ENCODE results near the gene IGSF3.
"Not testable (repeated sequence)": the region's sequence is repeated elsewhere in the genome, so short reads cannot be mapped to it uniquely, and the experiment has no call there.

IGSF3 gene

DNA sequence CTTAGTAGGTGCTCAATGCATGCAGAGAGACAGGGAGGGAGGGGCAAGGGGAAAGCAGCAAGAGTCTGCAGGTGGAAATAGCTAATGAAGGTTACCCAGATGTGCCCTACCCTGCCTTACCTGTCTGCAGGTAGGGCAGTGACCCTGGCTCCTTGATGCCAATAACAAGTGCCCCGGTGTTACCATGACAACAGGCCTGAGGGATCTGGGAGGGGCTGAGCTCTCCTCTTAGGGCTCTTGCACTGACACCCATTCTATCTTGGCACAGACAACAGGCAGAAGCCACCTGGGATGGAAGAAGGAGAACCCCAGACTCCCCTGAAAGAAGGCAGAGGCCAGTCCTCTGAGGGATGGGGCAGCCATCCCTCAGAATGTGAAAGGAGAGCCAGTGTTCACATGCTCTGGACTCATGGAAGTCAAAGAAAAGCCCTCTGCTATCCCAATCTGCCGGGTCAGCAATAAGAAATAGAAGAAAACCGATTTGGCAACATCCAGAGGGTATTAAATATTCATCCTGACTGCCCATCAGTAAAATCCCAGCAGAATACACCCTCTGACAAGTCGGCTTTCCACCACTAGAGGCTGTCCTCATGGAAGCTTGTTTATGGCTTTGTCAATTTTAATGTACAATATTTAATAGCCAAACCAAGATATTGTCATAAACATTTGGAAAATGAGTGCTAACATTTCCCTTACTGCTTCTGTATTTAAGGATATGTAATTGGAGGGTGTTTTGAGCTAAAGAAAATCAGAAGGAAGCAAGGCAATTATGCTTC lies 72.3 kb downstream of the IGSF3 start:
- not testable (repeated sequence) for DNase-seq

DNA sequence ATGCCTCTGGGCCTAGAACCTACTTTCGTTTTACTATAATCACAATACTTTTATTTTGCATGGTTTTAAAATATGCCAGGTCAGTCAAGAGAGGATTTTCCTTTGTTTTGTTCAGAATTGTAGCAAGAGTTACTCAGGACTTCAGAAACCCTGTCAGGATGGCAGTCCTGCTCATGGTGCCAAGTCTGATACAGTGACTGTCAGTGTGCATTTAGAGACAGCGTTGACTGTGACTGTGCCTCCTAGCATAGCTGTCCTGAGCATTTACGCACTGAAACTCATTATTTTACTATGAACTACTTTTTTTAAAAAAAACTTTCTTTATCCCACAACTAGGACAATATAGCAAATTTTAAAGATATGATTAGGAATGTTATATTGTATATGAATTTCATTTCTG lies 73.6 kb downstream of the IGSF3 start:
- DNase-seq = not testable (repeated sequence)

DNA sequence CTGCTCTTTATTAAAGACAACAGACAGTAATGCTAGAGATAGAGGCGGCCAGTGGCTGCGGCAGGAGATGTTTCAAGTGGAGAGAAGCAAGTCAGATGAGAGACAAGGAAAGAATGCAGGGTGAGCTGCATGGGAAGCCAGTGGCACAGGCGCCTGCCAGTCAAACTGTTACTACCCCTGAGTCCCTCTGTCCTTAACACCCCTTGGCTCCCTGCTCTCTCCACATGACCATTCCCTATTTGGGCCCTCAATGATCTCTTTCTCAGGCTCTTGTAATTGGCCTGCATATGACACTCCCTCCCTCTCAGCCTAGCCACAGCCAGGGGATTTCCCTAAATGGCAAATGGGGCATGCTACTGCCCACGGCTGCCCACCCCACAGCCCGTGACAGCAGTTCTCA lies 74.1 kb downstream of the IGSF3 start:
- DNase-seq = not testable (repeated sequence)

DNA sequence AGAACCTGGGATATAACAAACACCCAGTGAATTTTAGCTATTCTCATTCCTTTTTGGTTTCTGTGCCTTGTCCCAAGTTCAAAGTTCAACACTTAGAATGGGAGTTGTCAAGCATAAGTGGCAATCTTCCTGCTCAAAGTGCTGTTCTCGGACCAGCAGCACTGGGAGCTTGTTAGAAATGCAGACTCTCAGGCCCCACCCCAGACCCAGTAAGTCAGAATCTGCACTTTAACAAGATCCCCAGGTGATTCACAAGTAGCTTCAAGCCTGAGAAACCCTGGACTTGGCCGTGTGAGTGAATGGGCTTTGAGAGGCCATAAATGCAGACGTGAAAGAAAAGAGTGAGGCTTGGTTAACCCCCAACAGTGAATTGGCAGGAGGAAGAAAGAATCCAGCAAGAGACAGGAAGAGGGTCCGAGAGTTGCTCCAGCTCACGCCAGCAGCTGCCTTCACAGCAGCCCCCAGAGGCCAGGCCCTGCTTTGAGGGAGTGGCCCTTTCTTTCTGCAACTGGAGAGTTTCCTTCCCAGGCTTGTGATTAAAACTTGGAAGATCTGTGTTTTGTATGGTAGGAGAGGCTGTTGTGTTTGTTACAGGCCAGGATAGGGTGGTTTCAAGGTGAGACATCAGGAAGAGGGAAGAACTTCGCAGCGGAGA lies 75.5 kb downstream of the IGSF3 start:
- DNase-seq = not testable (repeated sequence)

DNA sequence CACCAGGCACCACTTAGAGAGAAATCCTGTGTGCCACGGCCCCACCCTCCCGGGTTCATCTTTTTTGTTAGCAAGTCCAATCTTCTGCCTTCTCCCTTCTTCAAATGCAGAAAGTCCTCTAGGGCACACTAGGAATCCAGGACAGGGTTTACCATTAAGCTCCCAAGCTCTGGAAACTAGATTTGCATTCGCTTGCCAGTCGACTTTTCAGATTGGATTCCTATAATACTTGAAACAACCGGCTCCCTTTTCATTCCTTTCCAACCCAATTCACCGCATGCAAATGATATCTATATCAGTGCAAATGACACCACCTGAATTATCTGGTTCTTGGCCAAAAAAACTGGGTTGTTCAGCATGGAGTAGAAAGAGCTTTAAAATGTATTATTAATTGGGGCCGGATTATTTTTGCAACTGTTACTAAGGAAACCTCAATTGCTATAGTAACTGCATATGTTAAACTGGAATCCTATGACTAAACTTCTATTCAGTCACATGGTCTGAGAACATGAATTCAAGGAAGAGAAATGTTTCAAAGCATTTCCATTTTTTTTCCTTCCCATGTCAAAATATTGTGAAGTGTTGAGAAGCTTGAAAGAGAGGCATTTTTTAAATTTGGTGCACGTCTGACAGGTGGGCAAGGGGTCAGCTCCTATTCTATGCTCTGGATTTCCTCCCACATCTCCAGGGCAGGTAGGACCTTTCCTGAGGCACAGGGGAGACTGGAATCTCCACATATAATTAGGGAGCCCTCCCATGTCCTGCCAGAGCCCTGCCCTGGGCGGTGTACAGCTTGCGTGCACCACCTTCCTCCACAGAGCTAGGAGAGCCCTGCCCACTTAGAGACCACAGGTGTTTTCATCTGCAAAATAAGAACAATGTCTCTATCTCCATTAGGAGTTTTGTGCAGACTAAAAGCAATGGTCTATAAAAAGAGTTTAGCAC lies 76.3 kb downstream of the IGSF3 start:
- DNase-seq = not testable (repeated sequence)

DNA sequence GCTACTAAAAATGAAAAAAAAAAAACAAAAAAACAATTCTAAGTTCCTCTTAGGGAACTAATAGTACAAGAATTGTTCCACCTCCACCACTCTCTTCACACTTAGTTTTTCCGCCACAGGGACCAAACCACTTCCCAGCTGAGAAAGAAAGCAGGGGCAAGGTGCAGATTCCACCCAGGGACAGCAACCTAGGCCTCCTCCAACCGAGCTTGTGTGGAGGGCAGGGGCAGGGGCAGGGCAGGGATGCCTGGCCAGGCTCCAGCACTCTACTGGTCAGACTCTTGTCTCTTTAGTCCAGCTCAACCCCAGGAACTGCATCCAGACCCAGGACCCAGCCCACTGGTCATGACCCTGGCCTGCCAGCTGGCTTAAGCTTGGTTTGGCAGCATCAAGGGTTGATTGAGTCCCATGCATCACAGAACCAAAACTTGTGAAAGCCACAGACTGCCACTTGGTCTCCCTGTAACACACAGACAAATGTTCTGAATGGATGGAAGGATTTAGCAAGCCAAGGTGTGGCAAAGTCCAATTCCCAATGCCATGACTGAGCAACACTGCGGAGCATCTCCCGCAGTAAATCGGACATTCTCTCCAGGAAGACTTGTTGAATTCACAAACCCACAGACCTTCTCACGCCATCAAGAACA lies 77.1 kb downstream of the IGSF3 start:
- DNase-seq = not testable (repeated sequence)

DNA sequence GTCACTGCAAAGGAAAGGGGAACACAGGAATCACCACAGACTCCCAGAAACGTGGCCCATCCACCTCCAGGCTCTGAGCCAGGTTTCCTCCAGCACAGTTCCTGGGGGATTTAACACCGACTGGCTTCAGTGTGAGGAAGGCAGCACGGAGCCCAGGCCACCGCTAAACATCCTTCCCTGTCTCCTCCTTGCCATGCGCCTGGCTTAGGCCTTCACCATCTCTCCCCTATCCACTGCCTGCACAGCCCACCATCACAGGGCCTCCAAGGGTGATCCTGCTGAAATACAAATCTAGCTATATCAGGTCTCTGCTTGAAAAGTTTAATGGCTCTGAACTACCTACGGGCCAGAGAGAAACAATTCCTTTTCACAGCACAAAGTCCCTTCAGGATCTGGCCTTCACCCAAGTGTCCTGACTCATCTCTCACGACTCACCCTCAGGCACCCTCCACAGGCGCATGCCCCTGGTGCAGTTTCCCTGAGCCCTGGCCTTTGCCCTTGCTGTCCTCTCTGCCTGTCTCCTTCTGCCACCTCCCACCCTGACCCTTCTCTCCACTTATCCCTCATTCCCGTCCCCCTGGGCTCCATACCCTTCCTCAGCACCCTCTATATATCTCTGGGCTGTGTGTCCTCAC lies 78.3 kb downstream of the IGSF3 start:
- DNase-seq = not testable (repeated sequence)

DNA sequence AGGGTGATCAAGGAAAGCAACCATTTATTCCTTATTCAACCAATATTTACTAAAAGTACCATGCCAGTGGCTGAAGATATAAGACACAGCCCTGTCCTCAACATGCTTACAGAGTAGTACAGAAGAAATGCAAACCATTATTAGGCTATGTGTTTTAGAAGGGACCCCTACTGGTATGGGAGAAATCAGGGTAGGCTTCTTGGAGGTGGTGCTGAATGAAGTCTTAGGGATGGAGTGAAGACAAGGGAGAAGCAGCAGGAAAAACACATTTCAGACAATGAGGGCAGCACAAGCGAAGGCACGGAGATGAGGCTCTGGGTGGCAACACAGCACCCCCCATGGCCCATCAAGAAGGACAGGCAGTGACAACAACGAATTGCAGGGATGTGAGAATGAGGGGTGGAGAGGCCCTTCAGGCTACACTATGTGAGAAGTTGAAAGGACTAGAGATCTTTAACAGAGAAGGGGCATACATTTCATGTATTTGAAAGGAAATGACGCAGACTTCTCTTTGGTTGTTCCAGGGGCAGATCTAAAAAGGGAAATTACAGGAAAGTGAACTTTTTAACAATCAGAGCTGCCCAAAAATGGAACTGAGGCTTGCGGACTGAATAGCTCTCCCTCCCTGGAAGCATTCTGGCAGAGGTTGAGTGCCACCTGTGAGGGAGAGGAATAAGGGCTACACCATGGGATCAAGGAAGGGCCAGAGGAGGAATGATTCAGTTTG lies 79.9 kb downstream of the IGSF3 start:
- no peak for DNase-seq

DNA sequence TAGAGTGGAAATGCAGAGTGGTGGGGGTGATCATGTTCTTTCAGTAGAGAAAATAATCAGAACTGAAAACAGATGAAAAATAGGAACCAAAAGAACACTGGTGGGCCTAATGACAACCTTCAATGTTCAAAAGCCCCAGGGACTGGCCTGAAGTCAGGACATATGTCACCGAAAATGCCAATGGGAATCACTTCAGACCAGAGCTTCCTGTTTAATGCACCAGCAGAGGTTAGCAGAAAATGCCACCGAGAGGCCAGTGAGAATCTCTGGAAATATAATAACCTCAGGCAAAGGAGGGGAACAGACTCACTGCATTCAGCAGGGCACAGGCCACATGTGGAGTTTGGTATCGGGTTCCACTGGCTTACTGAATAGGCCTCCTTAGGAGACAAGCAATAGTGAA lies 80.8 kb downstream of the IGSF3 start:
- DNase-seq = no peak

DNA sequence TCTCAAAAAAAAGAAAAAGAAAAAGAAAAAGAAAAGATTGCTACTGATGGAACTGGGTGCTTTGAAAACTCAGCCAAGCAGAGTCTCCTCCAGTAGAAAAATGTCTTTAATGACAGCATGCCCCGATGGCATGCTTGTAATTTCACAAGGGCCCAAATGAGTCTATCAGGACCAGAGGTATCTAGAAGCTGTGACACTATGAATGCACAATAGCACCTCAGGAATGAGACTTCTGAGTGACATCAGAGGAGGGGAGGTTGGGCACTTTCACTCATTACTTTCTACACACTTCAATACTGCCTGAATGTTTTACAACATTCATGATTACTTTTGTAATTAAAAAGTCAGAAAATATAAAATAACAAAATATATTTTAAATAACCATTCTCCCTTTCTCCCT lies 81.6 kb downstream of the IGSF3 start:
- no peak for DNase-seq

DNA sequence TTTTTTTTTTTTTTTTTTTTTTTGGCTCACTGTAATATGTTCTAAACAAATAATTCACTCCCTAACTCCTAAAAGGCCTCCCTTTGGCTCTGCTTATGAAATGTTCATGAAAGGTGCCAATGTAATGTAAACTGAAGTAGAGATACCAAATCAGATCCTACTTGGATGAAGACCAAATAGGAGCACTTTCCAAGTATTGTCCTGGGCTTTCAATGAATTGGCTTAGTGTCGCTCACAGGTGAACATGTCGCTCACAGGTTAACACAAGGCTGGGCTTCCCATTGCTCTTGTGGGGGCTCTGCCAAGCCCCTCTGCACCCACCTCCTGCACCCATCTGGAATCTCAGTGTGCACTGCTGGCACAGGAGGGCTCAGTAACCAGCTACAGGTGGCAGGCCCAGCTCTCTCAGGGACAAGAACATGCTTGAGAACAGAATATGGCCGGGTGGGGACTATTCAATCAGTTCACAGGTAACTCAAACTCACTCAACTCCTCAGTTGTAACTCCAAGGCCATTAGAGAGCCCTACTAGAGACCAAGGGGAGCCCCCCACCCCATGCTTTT lies 86.1 kb downstream of the IGSF3 start:
- no peak for DNase-seq

DNA sequence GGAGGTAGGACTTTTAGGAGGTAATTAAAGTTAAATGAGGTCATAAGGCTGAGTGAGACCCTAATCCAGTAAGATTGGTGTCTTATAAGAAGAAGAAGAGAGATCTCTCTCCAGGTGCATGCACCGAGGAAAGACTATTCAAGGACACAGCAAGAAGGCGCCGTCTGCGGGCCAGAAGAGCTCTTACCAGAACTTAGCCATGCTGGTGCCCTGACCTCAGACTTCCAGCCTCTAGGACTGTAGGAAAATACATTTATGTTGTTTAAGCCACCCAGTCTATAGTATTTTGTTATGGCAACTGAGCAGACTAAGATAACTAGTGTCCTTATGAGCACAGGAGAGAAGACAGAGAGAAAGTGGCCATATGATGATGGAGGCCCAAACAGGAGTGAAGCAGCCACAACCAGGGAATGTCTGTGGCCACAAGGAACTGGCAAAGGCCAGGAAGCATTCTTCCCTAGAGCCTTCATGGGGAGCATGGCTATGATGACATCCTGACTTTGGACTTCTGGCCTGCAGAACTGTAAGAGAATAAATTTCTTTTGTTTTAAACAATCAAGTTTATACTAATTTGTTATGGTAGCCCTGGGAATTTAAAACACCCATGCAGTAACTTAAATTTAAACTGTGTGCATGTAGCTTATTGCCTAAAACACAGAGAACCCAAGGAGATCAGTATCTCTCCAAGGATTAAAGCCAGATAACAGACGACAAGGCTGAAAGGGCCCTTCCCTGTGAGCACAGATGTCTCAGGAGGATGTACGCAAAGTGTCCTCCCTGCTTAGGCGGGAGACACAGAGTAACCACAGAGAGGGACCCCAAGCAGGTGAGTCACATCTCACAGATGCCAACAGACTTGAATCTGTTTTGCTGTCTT lies 86.8 kb downstream of the IGSF3 start:
- DNase-seq = no peak

DNA sequence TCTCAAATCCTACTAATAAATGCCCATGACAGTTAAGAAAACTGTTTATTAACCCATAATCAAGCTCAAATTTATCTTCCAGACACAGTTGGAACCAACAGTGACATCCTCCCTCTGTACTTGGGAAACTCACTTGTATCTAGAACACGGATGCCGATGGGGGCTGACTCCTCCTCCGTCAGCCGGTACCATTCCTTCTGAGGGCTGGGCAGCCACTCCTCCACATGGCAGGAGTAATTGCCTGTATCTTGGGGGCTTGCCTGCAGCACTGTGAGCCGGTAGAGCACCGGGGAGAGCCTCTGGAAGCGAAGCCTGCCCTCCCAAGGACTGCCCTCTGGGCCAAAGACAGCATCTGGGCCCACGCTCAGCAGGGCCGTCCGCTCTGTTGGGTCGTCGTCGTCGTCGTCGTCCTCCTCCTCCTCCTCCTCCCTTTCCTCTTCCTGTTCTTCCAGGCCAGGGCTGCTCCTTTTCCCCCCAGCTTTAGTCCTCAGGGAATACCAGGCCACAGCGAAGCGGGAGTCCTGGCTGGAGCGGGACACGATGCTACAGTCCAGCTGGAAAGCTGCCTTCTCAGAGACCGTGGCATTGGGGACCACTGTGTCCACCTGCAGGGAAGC lies 88.2 kb downstream of the IGSF3 start:
- DNase-seq = no peak

DNA sequence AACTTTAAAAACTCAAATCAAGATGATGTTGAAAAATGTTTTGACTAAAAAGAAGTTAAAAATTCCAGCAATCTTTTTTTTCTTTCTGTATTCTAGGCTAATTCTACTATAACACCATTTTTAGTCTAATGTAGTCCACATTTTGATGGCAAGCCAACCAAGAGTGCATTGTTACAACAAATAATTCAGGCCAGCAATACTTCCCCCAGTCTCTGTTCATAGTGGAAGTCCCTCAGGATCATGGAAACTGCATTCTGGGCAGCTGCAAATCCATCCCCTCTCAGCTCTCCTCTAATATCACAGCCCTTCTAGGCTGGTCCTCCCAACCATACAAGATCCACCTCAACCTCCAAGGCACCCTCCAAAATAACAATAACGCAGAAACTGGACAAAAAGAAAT lies 89.0 kb downstream of the IGSF3 start:
- no peak for DNase-seq

DNA sequence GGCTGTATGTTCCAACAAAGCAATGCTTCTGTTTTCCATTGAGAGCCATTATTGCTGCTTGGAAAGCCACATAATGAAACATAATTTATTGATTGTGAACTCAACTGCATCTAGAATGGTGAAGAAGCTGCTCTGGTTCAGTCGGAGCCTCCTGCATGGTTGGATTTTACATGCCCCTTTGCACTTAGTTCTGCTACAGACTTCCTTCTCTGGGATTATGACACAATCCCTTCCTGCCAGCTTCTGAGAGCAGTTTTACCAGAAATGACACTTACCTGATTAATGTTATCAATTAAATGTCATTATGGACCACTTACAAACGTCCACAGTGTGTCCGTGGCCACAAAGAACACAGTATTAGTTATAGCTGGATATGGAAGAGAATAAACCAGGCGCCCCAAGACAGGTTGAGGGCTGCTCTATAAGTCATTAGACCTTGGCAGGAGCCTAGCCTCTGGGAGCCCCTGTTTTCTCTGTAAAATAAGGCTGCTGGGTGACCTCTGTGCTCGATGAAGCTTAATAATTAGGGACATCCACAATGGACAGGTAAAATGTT lies 89.7 kb downstream of the IGSF3 start:
- DNase-seq = no peak

DNA sequence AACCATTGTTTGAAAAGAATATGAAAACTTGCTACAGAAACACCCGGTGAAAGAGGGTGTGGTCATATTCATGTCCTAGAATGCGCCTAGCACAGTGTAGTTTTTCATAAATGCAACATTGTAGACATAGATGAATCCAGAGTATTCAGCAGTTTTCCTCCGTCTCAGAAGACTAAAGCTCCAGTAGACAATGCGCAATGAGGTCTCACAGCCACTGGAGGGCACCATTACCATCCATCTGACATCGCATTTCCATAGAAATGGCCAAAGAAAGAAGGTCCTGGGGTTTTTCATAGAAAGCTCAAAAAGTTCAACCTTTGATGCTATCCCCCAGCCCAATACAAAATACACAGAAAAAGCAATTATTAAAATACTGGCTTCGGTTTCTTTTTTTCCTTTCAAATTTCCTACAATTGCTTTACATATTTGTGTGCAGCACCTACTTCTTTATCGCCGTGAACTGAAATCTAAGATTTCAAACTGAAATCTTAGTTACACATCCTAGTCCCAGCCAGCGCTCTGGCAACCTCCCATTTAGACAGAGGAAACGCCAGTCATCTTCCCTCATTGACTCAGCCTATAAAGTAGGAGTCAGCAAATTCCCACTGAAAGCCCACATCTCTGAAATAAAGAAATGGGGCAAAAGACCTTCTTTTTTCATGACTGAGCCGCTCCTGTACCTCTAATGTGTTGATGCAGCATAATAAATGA lies 92.8 kb downstream of the IGSF3 start:
- DNase-seq = peak; percentile 39 to 62

DNA sequence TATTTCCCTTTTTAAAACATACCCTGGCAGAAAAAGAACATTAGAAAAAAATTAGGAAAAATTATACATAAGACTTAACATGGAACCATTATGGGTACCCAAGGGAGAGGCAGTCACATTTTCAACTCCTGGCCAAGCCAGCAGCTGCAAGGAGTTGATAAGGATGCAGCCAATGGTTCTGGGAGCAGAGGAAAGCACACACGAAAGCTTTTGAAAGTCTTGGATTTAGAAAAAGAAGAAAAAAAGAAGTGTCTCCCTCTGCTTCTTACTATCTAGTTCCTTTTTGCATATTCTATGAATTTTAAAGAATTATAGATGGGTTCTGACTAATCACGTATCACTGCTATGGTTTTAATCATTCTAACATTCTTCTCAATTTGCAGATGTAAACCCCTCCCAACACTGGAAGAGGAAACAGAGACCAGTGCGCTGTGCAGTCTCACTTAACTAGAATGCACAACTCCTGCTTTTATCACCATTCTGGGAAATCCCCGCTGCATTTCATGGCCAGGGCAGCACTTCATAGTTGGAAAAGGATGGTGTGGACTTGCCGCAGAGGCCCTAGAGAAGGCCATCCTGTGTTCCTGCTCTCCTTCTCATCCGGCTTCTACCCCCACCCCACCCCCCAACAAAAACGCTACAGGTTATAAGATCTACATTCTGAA lies 94.0 kb downstream of the IGSF3 start:
- DNase-seq = no peak

DNA sequence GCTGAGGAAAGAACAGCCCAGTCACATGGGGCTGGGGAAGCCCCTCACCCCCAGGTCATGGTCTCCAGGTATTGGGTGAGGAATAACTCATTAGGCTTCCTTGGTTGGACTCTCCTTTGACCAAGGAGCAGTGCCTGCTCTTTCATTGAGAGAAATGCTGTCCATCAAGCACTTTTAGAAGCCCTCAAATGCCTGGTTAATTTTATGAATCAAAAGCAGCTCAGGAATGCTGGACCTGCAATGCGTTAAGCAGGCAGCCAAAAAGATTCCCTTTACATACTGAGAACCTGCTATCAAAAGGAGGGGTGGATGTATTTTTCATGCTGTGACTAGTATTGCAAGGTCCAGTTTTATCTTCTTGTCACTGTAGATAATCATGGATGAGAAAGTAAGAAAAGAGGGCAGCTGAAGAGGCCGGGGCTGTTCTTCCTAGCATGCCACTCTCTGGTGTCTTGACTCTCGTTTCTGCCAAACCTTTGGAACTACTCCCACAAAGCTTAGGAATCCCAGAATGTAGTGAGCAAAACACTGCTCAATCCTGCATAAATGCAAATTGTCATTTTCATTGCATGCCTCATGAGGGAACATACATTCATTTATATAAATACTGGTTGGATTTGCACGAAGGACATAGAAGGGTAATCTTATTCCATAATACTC lies 94.6 kb downstream of the IGSF3 start:
- DNase-seq = no peak
